K562 (cell line): ENCODE measurements around the gene MYLK3. TPM values are rescaled to one million over a fixed set of nuclear protein-coding genes. Genes with fewer than 3 reads are reported as not detected.

Source experiments
- CTCF ChIP-seq, 3 experiments: IDR thresholded peaks in 2 of 3; conservative IDR thresholded peaks in 1 of 3; 2 replicates each; pipeline ENCODE4 v1.5.1; 2011 to 2012; ENCODE audit warnings: low read length in 3 of 3, mild to moderate bottlenecking in 3 of 3, control low read depth in 2 of 3, improper control_type of control experiment in 1 of 3, inconsistent platforms in 1 of 3, low read depth in 1 of 3, mixed read lengths in 1 of 3, moderate library complexity in 1 of 3; ENCODE audit not compliant: insufficient read depth in 2 of 3
- DEAF1 ChIP-seq: fragments of 450-650 bp; formaldehyde crosslinking; IDR thresholded peaks from 2 replicates; pipeline ENCODE4 v1.4.0; 2020; ENCODE audit warnings: mild to moderate bottlenecking, moderate library complexity
- LARP7 ChIP-seq: fragments of 450-650 bp; IDR thresholded peaks from 2 replicates; pipeline ENCODE4 v1.6.1; 2016
- MCM7 ChIP-seq, 2 experiments: fragments of 450-650 bp; IDR thresholded peaks; 2 replicates each; pipeline ENCODE4 v1.6.1; 2016 to 2018
- MXI1 ChIP-seq: IDR thresholded peaks from 2 replicates; pipeline ENCODE4 v1.6.1; 2011; ENCODE audit warnings: low read depth, mild to moderate bottlenecking, improper control_type of control experiment, low read length
- NCOA4 ChIP-seq: fragments of 450-650 bp; IDR thresholded peaks from 2 replicates; pipeline ENCODE4 v1.6.1; 2018; ENCODE audit warnings: mild to moderate bottlenecking; ENCODE audit not compliant: partially characterized antibody
- PREB ChIP-seq: sonication (generic); formaldehyde crosslinking; IDR thresholded peaks from 2 replicates; pipeline ENCODE4 v1.8.1; 2023; ENCODE audit warnings: mild to moderate bottlenecking, missing genetic modification reagents
- REST ChIP-seq, 2 experiments: fragments of 450-650 bp; formaldehyde crosslinking in 1 of 2; IDR thresholded peaks; 2 replicates each; pipeline versions ENCODE4 v1.4.0 to v1.6.1; 2014 to 2020; ENCODE audit warnings: mild to moderate bottlenecking in 2 of 2, borderline replicate concordance in 1 of 2, low read depth in 1 of 2
- STAT5A ChIP-seq: IDR thresholded peaks from 2 replicates; pipeline ENCODE4 v1.6.1; 2012; ENCODE audit warnings: low read length, inconsistent platforms, borderline replicate concordance
- TEAD4 ChIP-seq, 2 experiments: sonication (generic) in 1 of 2; formaldehyde crosslinking in 1 of 2; IDR thresholded peaks; 2 replicates each; pipeline versions ENCODE4 v1.6.1 to v1.8.0; 2012 to 2022; ENCODE audit warnings: borderline replicate concordance in 1 of 2, inconsistent platforms in 1 of 2, low read length in 1 of 2, mild to moderate bottlenecking in 1 of 2, missing genetic modification reagents in 1 of 2
- VEZF1 ChIP-seq: fragments of 200-800 bp; sonication (Bioruptor generic); IDR thresholded peaks from 2 replicates; pipeline ENCODE4 v1.6.1; 2017; ENCODE audit warnings: missing genetic modification characterization, missing compliant biosample characterization
- ZNF695 ChIP-seq: fragments of 450-650 bp; formaldehyde crosslinking; IDR thresholded peaks from 2 replicates; pipeline ENCODE4 v1.4.0; 2020; ENCODE audit warnings: mild to moderate bottlenecking, moderate library complexity
- polyA plus RNA-seq, 8 experiments: library from polyadenylated mRNA; depleted of rRNA in 4 of 8; stranded (reverse) in 5 of 8; unstranded in 3 of 8; fragments of >200 nt; fragmentation: Nextera tagmentation in 2 of 8; fragmentation: Illumina TruSeq in 1 of 8; extraction: Ambion mirVana in 2 of 8; extraction: Trizol in 1 of 8; gene quantifications; 2 replicates each; pipeline versions ENCODE4 v1.2.1 to v1.2.3, GENCODE V29; 2011 to 2014; ENCODE audit warnings: inconsistent platforms in 1 of 8, missing spikeins in 1 of 8
- total RNA-seq, 7 experiments: library from RNA; depleted of rRNA in 6 of 7; stranded (reverse); fragments of >200 nt in 6 of 7; fragmentation: Illumina TruSeq in 2 of 7; extraction: Trizol in 2 of 7; gene quantifications; 2 replicates each; pipeline versions ENCODE4 v1.2.1 to v1.2.3, GENCODE V29; 2011 to 2021; ENCODE audit warnings: low replicate concordance in 1 of 7

Gene MYLK3
- total and polyA plus RNA-seq, 9 of the 15 experiments (the other 6 are each of a cell fraction or from before 2014, with no cell fraction given) = 0.69 to 10.7 (median 4.7) TPM

- no peak for TF ChIP-seq REST (IDR thresholded peaks at IDR 0.05; ENCODE audit: borderline replicate concordance)
- no peak for TF ChIP-seq REST (CRISPR knock-in tag; IDR thresholded peaks at IDR 0.05; ENCODE audit: low read depth)
- 0 out of 2 replicates have a peak, but pooled peaks have one; percentile 23 for TF ChIP-seq TEAD4 (IDR thresholded peaks at IDR 0.05; ENCODE audit: low read length)
- TF ChIP-seq TEAD4 (CRISPR knock-in tag; IDR thresholded peaks at IDR 0.05; ENCODE audit: borderline replicate concordance) = no peak
- TF ChIP-seq MXI1 = no peak
- no peak for TF ChIP-seq VEZF1 (CRISPR knock-in tag)
- no peak for TF ChIP-seq STAT5A
- no peak for TF ChIP-seq MCM7 (IDR thresholded peaks at IDR 0.05)
- no peak for TF ChIP-seq DEAF1 (CRISPR knock-in tag)
- TF ChIP-seq CTCF (IDR thresholded peaks at IDR 0.05 in 2 of 3, conservative IDR thresholded peaks at IDR 0.05 in 1 of 3; ENCODE audit: insufficient read depth in 2 of 3, low read depth in 1 of 3, low read length in 3 of 3) = no peak
- no peak for TF ChIP-seq PREB (CRISPR knock-in tag)
- no peak for TF ChIP-seq NCOA4
- TF ChIP-seq ZNF695 (CRISPR knock-in tag) = no peak
- TF ChIP-seq LARP7 = no peak
Observed at GRCh38 chr16:46739934-46740333, 8.2 kb downstream of the MYLK3 start (continued).
